RWPE2 (cell line): ENCODE results near the gene WAPL.

Experiments used
- ATAC-seq: fragments of 200-7000 bp; cut with Tn5 transposase; 3 replicates; pipeline ENCODE4 v1.9.1; 2021; ENCODE audit warnings: low read depth
- DNase-seq: peaks from one replicate; pipeline ENCODE4 v3.0.0-alpha.2; 2020; ENCODE audit warnings: low spot score
- H3K27ac ChIP-seq: fragments of 450-650 bp; 2 replicates; pipeline ENCODE4 v1.5.1; 2017; ENCODE audit warnings: mild to moderate bottlenecking; ENCODE audit not compliant: poor library complexity, severe bottlenecking
- H3K27me3 ChIP-seq: fragments of 250-450 bp; sonication (Bioruptor Pico); 2 replicates; pipeline ENCODE4 v1.5.1; 2021; ENCODE audit warnings: mild to moderate bottlenecking, moderate library complexity; ENCODE audit not compliant: insufficient read depth, poor library complexity, severe bottlenecking
- H3K36me3 ChIP-seq: fragments of 250-450 bp; sonication (Bioruptor Pico); 2 replicates; pipeline ENCODE4 v1.5.1; 2020; ENCODE audit warnings: low read depth, mild to moderate bottlenecking, moderate library complexity
- H3K4me1 ChIP-seq: fragments of 250-450 bp; sonication (Bioruptor Pico); 2 replicates; pipeline ENCODE4 v1.5.1; 2021; ENCODE audit warnings: mild to moderate bottlenecking, moderate library complexity; ENCODE audit not compliant: insufficient read depth, poor library complexity, severe bottlenecking
- H3K4me3 ChIP-seq: fragments of 250-450 bp; sonication (Bioruptor Pico); 2 replicates; pipeline ENCODE4 v1.5.1; 2021; ENCODE audit warnings: mild to moderate bottlenecking, moderate library complexity; ENCODE audit not compliant: severe bottlenecking
- H3K9me3 ChIP-seq: fragments of 250-450 bp; sonication (Bioruptor Pico); 2 replicates; pipeline ENCODE4 v1.5.1; 2021; ENCODE audit warnings: mild to moderate bottlenecking, moderate library complexity; ENCODE audit not compliant: severe bottlenecking
- CTCF ChIP-seq: fragments of 450-650 bp; IDR thresholded peaks from one replicate; pipeline ENCODE4 v1.5.1; 2017; ENCODE audit warnings: mild to moderate bottlenecking, moderate library complexity; ENCODE audit not compliant: poor library complexity, severe bottlenecking

The WAPL gene

GRCh38 chr10:86489960-86490612, 31.5 kb downstream of the WAPL start:
- Histone ChIP-seq H3K9me3 (no peaks in the 10 kb centered on the region), H3K27me3 (no peaks in the 10 kb centered on the region), H3K4me3 (no peak overlapping the region), H3K4me1 (no peaks in the 10 kb centered on the region), H3K36me3 (peaks cover 62% of the 10 kb centered on the region), H3K27ac (no peak overlapping the region)
- no peak for TF ChIP-seq CTCF
- no peak for DNase-seq
- ATAC-seq, result no peak

- Histone ChIP-seq H3K36me3 (peaks cover 57% of the 10 kb centered on the region), H3K27ac (no peak overlapping the region), H3K27me3 (no peaks in the 10 kb centered on the region), H3K4me1 (no peaks in the 10 kb centered on the region), H3K4me3 (no peak overlapping the region), H3K9me3 (no peaks in the 10 kb centered on the region)
- no peak for DNase-seq
- no peak for ATAC-seq
- no peak for TF ChIP-seq CTCF
These were observed 32.4 kb downstream of the WAPL start for GRCh38 chr10:86489071-86489810.

DNA sequence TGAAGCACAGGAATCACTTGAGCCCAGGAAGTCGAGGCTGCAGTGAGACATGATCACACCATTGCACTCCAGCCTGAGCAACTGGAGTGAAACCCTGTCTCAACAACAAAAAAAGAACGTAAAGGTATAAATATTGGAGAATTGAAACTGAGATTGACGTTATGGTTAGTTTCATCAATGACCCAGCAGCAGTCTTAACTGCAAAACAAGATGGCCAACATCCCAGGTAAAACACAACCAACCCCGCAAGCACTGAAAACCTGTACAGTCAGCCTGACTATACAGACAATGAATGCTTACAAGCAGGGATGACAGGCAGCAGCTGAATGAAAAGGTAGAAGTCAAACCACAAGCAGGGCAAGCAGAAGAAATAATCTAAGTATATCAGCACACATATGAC, 34.7 kb downstream of the WAPL start:
- DNase-seq (no peak), ATAC-seq (no peak)
- TF ChIP-seq CTCF, result no peak
- Histone ChIP-seq H3K4me3 (no peak overlapping the region), H3K36me3 (peaks cover 70% of the 10 kb centered on the region), H3K4me1 (no peaks in the 10 kb centered on the region), H3K9me3 (no peaks in the 10 kb centered on the region), H3K27ac (no peak overlapping the region), H3K27me3 (no peaks in the 10 kb centered on the region)

DNA sequence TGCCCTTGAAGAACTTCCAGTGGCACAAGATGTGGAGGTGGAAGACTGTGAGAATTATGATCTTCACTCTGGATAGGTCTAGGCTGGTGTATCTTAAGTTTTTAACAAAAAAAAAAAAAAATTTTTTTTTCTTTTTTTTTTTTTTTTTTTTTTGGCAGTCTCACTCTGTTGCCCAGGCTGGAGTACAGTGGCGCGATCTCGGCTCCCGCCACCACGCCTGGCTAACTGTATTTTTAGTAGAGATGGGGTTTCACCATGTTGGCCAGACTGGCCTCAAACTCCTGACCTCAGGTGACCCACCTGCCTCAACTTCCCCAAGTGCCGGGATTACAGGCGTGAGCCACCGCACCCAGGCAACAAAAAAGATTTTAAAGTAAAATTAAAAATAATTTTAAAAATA, 37.9 kb downstream of the WAPL start:
- H3K4me3 ChIP-seq, result no peak overlapping the region
- H3K36me3 ChIP-seq, result peaks cover 70% of the 10 kb centered on the region
- no peaks in the 10 kb centered on the region for H3K4me1 ChIP-seq
- H3K27ac ChIP-seq, result no peak overlapping the region
- TF ChIP-seq CTCF, result no peak
- DNase-seq (no peak), ATAC-seq (no peak)
- no peaks in the 10 kb centered on the region for H3K9me3 ChIP-seq
- no peaks in the 10 kb centered on the region for H3K27me3 ChIP-seq

DNA sequence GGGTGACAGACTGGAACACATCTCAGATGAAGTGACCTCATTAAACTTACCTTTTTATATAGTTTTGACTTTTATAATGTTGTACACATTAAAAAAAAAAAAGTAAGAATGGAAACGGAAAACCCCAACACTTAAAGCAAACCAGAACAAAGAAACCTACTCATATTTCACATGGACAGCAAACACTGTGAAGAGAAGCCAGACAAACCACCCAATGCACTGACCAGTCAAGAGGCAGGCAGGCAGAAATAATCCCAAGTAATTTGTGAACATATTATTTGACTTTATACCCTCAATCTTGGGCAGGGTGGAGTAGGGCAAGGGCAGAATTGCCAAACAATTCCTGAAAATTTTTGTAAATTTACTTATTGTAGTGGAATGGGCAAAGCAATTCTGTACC, 39.8 kb downstream of the WAPL start:
- no peaks in the 10 kb centered on the region for H3K4me1 ChIP-seq
- ATAC-seq, result no peak
- H3K36me3 ChIP-seq, result peaks cover 59% of the 10 kb centered on the region

More for the DNA sequence above, 39.8 kb downstream of the WAPL start:
- H3K27ac ChIP-seq, result no peak overlapping the region
- H3K27me3 ChIP-seq, result no peaks in the 10 kb centered on the region
- no peak for DNase-seq
- H3K4me3 ChIP-seq, result no peak overlapping the region
- no peaks in the 10 kb centered on the region for H3K9me3 ChIP-seq
- no peak for TF ChIP-seq CTCF
